Skin epidermis (tissue), 12 donors: ENCODE data around the gene PRKAB1.
A peak's percentile ranks its signal among the peaks of the same experiment; 100 is the strongest.

Source experiments
- H3K27ac ChIP-seq, 21 experiments: fragments of 200-600 bp; sonication (generic) in 11 of 21; one replicate each; pipeline ENCODE4 v1.5.0; 2020; ENCODE audit warnings: mild to moderate bottlenecking in 3 of 21, inconsistent platforms in 2 of 21, moderate library complexity in 2 of 21
- H3K4me3 ChIP-seq, 7 experiments: fragments of 200-600 bp; sonication (generic) in 2 of 7; one replicate each; pipeline ENCODE4 v1.5.0; 2020; ENCODE audit warnings: inconsistent platforms in 2 of 7, mild to moderate bottlenecking in 2 of 7, moderate library complexity in 1 of 7

Gene PRKAB1

GRCh38 chr12:119659289-119659897 is 8.5 kb upstream of the PRKAB1 start:
- Histone ChIP-seq H3K27ac (no peak overlapping the region), H3K4me3 (no peak overlapping the region)

DNA sequence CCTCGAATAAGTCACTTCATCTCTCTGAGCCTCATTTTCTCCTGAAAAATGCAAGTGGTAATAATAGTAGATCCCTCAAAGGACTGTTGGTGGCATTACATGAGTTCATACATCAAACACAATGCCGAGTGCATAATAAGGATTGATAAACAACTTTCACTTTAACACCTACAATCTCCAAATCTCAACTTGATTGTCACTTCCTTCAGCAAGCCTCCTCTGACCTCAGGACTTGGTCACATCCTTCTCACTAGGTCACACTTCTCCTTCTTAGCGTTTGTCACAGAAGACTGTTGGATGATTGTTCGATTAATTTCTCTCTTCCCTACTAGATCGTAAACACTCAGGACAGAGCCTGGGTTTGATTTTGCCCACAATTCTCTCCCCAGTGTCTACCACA is 7.9 kb upstream of the PRKAB1 start:
- Histone ChIP-seq H3K27ac (no peak overlapping the region), H3K4me3 (no peak overlapping the region)

GRCh38 chr12:119661882-119662281 is 6.1 kb upstream of the PRKAB1 start:
- Histone ChIP-seq H3K4me3 (no peak overlapping the region), H3K27ac (no peak overlapping the region)

DNA sequence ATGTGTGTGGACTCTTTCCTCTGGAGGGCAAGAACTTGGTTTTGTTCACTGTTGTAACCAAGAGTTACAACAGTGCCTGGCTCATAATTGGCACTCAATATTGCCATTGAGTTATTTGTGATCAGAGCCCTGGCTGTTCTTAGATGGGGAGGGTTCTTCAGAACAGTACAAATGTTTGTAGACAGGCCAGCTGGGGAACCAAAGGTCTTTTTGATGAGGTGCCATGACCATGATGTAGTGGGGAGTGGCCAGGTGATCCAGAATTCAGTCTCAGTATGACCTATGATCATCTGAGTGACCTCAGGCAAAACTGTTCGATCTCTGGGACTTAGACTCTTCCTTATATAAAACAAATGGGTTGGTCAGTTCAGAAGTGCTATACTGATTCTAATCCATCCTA is 3.3 kb upstream of the PRKAB1 start:
- H3K27ac ChIP-seq: no peak overlapping the region

DNA sequence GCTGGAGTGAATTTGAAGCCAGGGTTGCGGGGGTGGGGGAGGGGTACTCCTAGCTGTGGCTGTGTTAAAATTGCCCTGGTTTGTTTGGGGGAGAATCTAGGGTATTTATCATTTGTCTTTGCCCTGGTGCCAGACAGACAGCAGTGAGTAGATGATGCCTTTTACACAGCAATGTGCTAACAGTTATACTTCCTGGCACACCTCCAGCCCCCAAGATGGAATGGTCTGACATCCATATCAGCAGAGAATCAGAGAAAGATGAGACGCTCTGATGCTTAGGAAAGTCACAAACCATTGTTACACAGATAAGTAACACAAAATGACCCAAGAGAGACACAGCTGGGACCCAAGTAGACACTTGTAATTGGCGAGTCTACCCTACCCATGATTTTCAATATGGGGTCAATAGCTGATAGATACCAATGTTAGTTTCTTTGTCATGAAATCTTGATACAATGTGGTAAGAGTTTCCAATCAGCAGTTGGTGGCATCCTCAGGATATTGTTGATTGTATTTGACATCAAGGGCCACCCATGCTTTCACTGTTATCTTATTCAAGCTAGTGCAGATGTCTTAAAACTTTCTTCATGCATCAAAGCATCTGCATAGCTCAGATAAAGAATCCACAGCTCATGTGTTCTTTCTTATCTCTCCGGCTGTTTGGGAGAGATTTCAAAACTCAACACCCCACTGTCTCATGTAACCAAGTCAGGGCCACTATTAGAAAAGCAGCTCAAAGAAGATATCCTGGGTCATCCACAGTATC is 2.6 kb upstream of the PRKAB1 start:
- peak overlapping the region in 1 of 21 experiments; percentile 83 for H3K27ac ChIP-seq
- no peak overlapping the region for H3K4me3 ChIP-seq

More for the DNA sequence above, 3.3 kb upstream of the PRKAB1 start:
- H3K4me3 ChIP-seq: no peak overlapping the region

- Histone ChIP-seq H3K4me3 (no peak overlapping the region), H3K27ac (peak overlapping the region in 3 of 21 experiments; percentile 1 to 83 (median 12))
Observed at GRCh38 chr12:119666226-119666795, 1.6 kb upstream of the PRKAB1 start.

- Histone ChIP-seq H3K27ac (peak overlapping the region in 16 of 21 experiments; percentile 52 to 99 (median 94)), H3K4me3 (peak overlapping the region; percentile 67 to 98 (median 89))
Observed at GRCh38 chr12:119666900-119667576, 895 bp upstream of the PRKAB1 start.

GRCh38 chr12:119668324-119668841 is 450 bp downstream of the PRKAB1 start:
- Histone ChIP-seq H3K4me3 (peak overlapping the region; percentile 67 to 98 (median 89)), H3K27ac (peak overlapping the region; percentile 83 to 99 (median 93))

- H3K27ac ChIP-seq: peak overlapping the region in 9 of 21 experiments; percentile 5 to 64 (median 29)
Observed at GRCh38 chr12:119669744-119670472, 2.0 kb downstream of the PRKAB1 start.

GRCh38 chr12:119671070-119671469 is 3.1 kb downstream of the PRKAB1 start:
- Histone ChIP-seq H3K4me3 (no peak overlapping the region), H3K27ac (no peak overlapping the region)

More at GRCh38 chr12:119669744-119670472, 2.0 kb downstream of the PRKAB1 start:
- H3K4me3 ChIP-seq: no peak overlapping the region

DNA sequence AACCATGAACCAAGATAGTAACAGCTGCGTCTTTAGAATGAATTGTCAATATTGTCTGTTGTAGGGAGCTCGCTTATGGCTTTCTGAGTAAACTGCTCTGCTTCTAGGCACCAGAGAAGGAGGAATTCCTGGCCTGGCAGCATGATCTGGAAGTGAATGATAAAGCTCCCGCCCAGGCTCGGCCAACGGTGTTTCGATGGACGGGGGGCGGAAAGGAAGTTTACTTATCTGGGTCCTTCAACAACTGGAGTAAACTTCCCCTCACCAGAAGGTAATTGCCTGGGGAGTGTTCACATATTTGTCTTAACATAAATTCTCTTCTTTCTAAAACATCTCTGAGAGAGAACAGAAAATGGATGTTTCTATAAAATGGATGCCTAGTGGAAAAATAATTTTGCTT is 4.3 kb downstream of the PRKAB1 start:
- no peak overlapping the region for H3K27ac ChIP-seq
- H3K4me3 ChIP-seq: no peak overlapping the region

DNA sequence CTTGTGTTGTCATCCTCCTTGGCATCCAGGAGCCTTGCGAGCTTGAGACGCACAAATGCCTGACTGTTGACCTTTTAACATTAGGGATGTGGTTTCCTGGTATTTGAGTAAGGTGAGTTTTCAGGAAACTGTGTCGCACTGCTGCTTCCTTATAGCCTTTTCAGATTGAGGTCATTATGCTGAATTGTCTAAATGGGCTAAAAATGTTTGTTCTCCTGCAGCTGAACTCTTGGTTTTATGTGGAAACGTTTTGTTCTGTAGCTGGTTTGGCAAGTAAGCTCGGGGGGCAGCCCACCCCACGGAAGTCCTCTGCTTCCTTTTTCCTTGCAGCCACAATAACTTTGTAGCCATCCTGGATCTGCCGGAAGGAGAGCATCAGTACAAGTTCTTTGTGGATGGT is 5.7 kb downstream of the PRKAB1 start:
- Histone ChIP-seq H3K4me3 (no peak overlapping the region), H3K27ac (peak overlapping the region in 5 of 21 experiments; percentile 6 to 73 (median 32))

DNA sequence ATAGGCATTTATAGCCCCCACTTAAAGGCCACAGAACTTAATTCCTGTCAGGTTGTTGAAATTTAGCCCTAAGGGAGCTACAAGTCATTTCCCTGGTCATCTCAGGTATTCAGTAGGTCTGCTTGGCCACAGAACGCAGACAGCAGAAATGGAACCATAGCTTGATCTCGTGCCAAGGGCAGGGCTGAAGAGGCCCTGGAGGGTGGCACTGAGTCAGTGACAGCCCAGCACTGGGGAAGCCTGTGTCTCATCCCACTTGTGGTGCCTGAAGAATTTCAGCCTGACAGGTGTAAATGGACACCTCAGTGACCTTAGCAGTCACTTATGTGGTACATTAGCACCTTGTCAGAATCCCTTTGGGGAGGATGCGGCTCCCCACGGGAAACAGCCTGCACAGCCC is 6.6 kb downstream of the PRKAB1 start:
- Histone ChIP-seq H3K27ac (peak overlapping the region in 1 of 21 experiments; percentile 36), H3K4me3 (no peak overlapping the region)

- Histone ChIP-seq H3K27ac (no peak overlapping the region), H3K4me3 (no peak overlapping the region)
Observed at GRCh38 chr12:119676022-119676421, 8.1 kb downstream of the PRKAB1 start.

DNA sequence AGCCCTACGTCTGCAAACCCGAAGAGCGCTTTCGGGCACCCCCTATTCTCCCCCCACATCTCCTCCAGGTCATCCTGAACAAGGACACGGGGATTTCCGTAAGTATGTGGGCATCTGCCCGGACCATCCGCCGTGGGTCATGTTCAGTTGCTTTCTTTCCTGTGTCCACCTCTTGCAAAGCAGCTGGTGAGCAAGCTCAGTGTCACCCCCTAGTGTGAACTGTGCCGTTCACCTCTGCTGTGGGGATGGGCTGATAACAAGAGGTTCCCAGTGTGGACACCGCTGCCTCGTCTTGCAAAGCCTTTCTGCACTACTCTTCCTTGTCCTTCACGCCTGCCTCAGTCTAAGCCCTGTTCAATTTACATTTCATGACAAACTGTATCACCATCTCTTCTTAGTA is 8.6 kb downstream of the PRKAB1 start:
- H3K27ac ChIP-seq: no peak overlapping the region

DNA sequence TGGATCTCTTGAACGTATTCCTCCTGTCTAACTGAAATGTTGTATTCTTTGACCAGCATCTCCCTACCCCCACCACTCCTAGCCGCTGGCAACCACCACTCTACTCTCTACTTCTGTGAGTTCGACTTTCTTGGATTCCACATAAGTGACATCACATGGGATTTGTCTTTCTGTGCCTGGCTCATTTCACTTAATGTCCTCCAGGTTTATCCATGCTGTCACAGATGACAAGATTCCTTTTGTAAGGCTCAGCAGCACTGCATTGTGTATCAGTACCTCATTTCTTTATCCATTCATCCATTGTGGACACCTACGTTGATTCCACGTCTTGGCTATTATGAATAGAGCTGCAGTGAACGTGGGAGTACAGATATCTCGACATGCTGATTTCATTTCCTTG is 10.5 kb downstream of the PRKAB1 start:
- Histone ChIP-seq H3K27ac (no peak overlapping the region), H3K4me3 (no peak overlapping the region)

More for the DNA sequence above, 8.6 kb downstream of the PRKAB1 start:
- no peak overlapping the region for H3K4me3 ChIP-seq

- Histone ChIP-seq H3K27ac (no peak overlapping the region), H3K4me3 (no peak overlapping the region)
Observed at GRCh38 chr12:119679081-119679480, 11.1 kb downstream of the PRKAB1 start.

DNA sequence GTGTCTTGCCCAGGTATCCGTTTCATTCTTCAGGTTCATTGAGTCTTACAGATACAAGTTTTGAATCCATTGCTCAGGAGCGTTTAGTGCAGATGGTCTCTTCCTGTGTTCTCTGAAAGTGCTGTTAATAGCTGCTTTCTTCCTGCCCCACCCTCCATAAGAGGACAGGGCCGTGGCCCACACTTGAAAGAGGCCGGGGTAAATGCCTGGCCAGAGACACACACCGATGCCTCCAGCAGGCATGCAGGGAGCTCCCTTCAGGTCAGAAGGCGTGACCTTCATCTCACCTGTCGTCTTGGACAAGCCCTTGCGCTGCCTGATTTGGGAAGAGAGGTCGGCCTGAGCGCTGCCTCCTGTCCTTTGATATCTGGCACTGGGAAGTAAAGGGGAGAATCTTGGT is 11.6 kb downstream of the PRKAB1 start:
- peak overlapping the region in 1 of 21 experiments; percentile 1 for H3K27ac ChIP-seq
- H3K4me3 ChIP-seq: no peak overlapping the region

DNA sequence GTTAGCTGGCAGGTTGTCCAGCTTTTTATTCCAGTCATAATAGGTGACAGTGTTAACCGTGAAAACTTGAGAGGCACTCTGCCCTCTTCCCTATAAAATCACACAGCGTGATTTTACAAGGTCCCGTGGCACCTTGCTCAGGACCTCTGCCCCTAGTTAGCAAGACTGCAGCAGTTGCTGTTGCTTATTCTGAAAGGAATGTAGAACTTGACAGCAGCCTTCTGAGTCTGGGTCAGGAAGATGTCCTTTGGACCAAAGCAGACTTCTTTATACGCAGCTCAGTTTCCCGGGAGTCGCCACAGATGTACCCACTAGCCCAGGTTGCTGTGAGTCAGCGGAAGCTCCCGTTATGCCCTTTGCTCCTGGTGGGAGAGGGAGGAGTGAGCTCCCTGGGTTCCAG is 13.2 kb downstream of the PRKAB1 start:
- H3K4me3 ChIP-seq: no peak overlapping the region
- peak overlapping the region in 3 of 21 experiments; percentile 9 to 58 (median 47) for H3K27ac ChIP-seq
